ENCODE measurements around the gene STYK1. TPM values are rescaled to one million over a fixed set of nuclear protein-coding genes. Genes with fewer than 3 reads are reported as not detected.

The STYK1 gene
- total and polyA plus RNA-seq, 4 donors = 0.67 to 1.3 (median 0.89) TPM

DNA sequence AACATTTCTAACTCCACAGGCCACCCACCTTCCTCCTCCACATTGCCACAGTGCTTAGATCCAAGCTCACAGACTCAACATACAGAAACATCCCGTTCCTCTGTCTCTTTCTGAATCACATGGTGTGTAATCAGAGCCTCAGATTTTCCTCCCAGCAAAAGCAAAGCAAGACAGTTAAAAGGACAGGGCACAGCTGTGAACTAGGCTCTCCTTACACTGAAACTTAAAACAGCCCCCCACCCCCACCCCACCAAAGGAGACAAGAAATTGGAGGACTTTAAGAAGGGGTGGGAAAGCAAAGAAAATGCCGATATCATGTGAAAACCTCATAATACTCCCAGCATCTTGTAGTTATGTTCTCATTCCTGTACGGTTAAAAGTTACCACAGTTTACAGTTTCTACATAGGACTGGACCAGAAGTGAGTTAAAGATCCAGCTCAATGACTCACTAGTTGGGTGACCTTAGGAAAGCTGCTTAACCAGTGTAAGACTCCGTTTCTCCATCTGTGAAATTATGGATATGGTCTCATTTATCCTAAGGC lies 44.5 kb upstream of the STYK1 start:
- WGBS, 2 donors = 64 to 79% methylated on average over 4 of the region's 4 CpGs
- Histone ChIP-seq H3K27me3 (ENCODE audit: control insufficient read depth in 3 of 3, insufficient read depth in 3 of 3, low read length in 2 of 3) (no peaks in the 10 kb centered on the region), H3K4me3 (no peak overlapping the region), H3K9me3 (ENCODE audit: control insufficient read depth in 4 of 4, insufficient read depth in 3 of 4, low read length in 3 of 4) (no peaks in the 10 kb centered on the region), H3K4me1 (ENCODE audit: control insufficient read depth in 5 of 5, insufficient read depth in 5 of 5, low read length in 5 of 5) (peaks cover 0 to 16% (median 9%) of the 10 kb centered on the region in 5 donors), H3K27ac (ENCODE audit: low read depth in 1 of 2, low read length in 1 of 2) (peak overlapping the region in 1 of 2 donors; percentile 62), H3K36me3 (ENCODE audit: control insufficient read depth in 4 of 4, insufficient read depth in 4 of 4, low read length in 4 of 4) (peaks cover 1 to 18% (median 10%) of the 10 kb centered on the region in 4 donors), H3K9ac (ENCODE audit: insufficient read depth in 1 of 2, low read length in 2 of 2) (no peak overlapping the region)
- TF ChIP-seq, protein P1, sequence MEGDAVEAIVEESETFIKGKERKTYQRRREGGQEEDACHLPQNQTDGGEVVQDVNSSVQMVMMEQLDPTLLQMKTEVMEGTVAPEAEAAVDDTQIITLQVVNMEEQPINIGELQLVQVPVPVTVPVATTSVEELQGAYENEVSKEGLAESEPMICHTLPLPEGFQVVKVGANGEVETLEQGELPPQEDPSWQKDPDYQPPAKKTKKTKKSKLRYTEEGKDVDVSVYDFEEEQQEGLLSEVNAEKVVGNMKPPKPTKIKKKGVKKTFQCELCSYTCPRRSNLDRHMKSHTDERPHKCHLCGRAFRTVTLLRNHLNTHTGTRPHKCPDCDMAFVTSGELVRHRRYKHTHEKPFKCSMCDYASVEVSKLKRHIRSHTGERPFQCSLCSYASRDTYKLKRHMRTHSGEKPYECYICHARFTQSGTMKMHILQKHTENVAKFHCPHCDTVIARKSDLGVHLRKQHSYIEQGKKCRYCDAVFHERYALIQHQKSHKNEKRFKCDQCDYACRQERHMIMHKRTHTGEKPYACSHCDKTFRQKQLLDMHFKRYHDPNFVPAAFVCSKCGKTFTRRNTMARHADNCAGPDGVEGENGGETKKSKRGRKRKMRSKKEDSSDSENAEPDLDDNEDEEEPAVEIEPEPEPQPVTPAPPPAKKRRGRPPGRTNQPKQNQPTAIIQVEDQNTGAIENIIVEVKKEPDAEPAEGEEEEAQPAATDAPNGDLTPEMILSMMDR (IDR thresholded peaks at IDR 0.05; ENCODE audit: control extremely low read depth, extremely low read depth) = no peak
- peak; percentile 18 to 55 (median 38) for DNase-seq
- ATAC-seq (ENCODE audit: insufficient read depth, low FRiP score) = no peak

DNA sequence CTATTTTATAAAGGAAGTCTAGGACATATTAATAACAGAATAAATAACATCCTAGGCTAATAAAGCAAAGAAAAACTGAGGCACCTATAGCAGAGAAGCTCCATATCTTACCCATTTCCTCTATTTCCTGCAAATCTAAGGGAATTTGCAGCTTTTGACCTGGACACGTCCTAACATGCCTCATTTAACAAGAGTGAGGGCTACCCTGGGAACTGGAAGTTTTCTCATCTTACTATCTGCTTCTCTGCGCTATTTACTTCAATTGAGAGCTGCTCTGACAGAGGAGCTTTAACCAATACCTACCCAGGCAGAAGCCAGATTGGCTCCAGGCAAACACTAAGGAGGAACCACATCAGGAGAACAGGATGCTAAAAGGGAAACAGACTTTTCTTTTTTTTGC lies 43.6 kb upstream of the STYK1 start:
- ATAC-seq (ENCODE audit: insufficient read depth, low FRiP score) (no peak), DNase-seq (no peak)
- peak overlapping the region in 1 of 2 donors; percentile 62 for H3K27ac ChIP-seq (ENCODE audit: low read depth in 1 of 2, low read length in 1 of 2)
- TF ChIP-seq, protein P1 (IDR thresholded peaks at IDR 0.05; ENCODE audit: control extremely low read depth, extremely low read depth) = no peak
- peaks cover 5 to 26% (median 11%) of the 10 kb centered on the region in 4 donors for H3K36me3 ChIP-seq (ENCODE audit: control insufficient read depth in 4 of 4, insufficient read depth in 4 of 4, low read length in 4 of 4)
- no peaks in the 10 kb centered on the region for H3K27me3 ChIP-seq (ENCODE audit: control insufficient read depth in 3 of 3, insufficient read depth in 3 of 3, low read length in 2 of 3)
- no peak overlapping the region for H3K9ac ChIP-seq (ENCODE audit: insufficient read depth in 1 of 2, low read length in 2 of 2)
- H3K9me3 ChIP-seq (ENCODE audit: control insufficient read depth in 4 of 4, insufficient read depth in 3 of 4, low read length in 3 of 4) = no peaks in the 10 kb centered on the region
- 56 to 65% methylated on average over 2 of the region's 2 CpGs for WGBS, 2 donors
- H3K4me1 ChIP-seq (ENCODE audit: control insufficient read depth in 5 of 5, insufficient read depth in 5 of 5, low read length in 5 of 5) = peaks cover 0 to 16% (median 9%) of the 10 kb centered on the region in 5 donors
- no peak overlapping the region for H3K4me3 ChIP-seq

DNA sequence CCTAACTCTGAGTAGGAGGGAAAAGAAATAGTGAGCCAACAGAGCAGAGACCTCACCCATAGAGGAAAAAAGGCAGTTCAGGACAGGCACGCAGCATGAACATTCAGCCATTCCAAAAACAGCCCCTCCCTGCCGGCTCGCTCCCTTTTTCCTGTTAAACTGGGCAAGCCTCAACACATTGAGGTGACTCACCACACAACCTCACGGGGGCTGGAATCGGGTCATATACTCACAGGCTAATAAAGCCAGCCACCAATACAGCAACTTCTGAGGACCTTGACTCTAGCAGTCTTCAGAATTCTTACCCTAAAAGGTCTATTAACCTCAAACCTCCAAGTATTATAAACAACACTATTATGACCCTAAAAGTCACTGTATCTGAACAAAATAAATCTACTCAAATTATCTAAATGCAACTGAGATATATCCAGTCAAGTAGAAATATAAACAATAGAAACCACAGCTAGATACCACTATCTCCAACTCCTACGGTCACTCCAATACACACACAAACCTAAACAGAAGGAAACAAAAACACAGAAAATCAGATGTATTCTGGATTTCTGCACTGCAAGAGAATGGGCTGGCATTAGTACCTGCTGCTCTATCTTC lies 43.0 kb upstream of the STYK1 start:
- Histone ChIP-seq H3K4me1 (ENCODE audit: control insufficient read depth in 5 of 5, insufficient read depth in 5 of 5, low read length in 5 of 5) (peaks cover 0 to 11% (median 9%) of the 10 kb centered on the region in 5 donors), H3K9me3 (ENCODE audit: control insufficient read depth in 4 of 4, insufficient read depth in 3 of 4, low read length in 3 of 4) (no peaks in the 10 kb centered on the region), H3K9ac (ENCODE audit: insufficient read depth in 1 of 2, low read length in 2 of 2) (no peak overlapping the region), H3K36me3 (ENCODE audit: control insufficient read depth in 4 of 4, insufficient read depth in 4 of 4, low read length in 4 of 4) (peaks cover 5 to 32% (median 12%) of the 10 kb centered on the region in 4 donors), H3K27ac (ENCODE audit: low read depth in 1 of 2, low read length in 1 of 2) (peak overlapping the region in 1 of 2 donors; percentile 62), H3K27me3 (ENCODE audit: control insufficient read depth in 3 of 3, insufficient read depth in 3 of 3, low read length in 2 of 3) (no peaks in the 10 kb centered on the region), H3K4me3 (no peak overlapping the region)
- WGBS, 2 donors = 54 to 81% methylated on average over 6 of the region's 6 CpGs
- TF ChIP-seq, protein P1 (IDR thresholded peaks at IDR 0.05; ENCODE audit: control extremely low read depth, extremely low read depth) = no peak
- ATAC-seq (ENCODE audit: insufficient read depth, low FRiP score) (peak; percentile 66), DNase-seq (peak in 1 of 3 donors; percentile 20)
